ENCODE data around the gene PLPP1.

DNA sequence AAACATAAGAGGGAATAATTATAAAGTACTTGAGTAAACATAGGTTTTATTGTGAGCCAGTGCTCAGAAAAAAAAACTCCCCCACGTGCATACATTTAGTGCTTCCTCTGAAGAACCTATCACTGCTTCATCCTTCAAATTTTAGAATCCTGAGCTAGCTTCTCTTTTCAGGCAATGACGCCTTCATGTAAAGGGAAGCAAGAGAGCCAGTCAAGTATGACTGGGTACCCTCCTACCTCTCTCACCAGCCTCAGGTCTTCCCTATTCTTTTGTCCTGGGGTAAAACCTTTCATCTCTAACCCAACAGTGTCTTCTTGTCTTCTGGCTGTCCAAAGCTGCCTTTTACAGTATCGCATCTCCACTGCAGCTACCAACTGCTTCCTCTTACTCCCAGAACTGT is 32.0 kb downstream of the PLPP1 start:
- TF ChIP-seq CTCF (conservative IDR thresholded peaks at IDR 0.05 in 1 of 2, IDR thresholded peaks at IDR 0.05 in 1 of 2; ENCODE audit: extremely low read depth in 1 of 2, insufficient read depth in 1 of 2, low read depth in 1 of 2, low read length in 2 of 2) (no peak), EZH2 (IDR thresholded peaks at IDR 0.05; ENCODE audit: borderline replicate concordance, low read length) (no peak)

Data from mammary epithelial cell (primary cell).